Type B pancreatic cell (in vitro differentiated cells): ENCODE data around the gene KCNE3. TPM values are rescaled to one million over a fixed set of nuclear protein-coding genes. Genes with fewer than 3 reads are reported as not detected.
A peak's percentile ranks its signal among the peaks of the same experiment; 100 is the strongest.

Experiments
- DNase-seq: peaks from one replicate; pipeline ENCODE4 v3.0.0; 2021; ENCODE audit warnings: mixed read lengths; ENCODE audit not compliant: unreplicated experiment; ENCODE audit errors: extremely low spot score
- H3K27ac Mint-ChIP-seq: 2 replicates; pipeline ENCODE4 v1.8.0; 2021; ENCODE audit warnings: mild to moderate bottlenecking, mixed read lengths
- H3K27me3 Mint-ChIP-seq: 2 replicates; pipeline ENCODE4 v1.8.0; 2021; ENCODE audit warnings: mixed read lengths
- H3K36me3 Mint-ChIP-seq: 2 replicates; pipeline ENCODE4 v1.8.0; 2021; ENCODE audit warnings: mixed read lengths
- H3K4me1 Mint-ChIP-seq: one replicate; pipeline ENCODE4 v1.8.0; 2021; ENCODE audit warnings: mixed read lengths; ENCODE audit not compliant: unreplicated experiment
- H3K4me3 Mint-ChIP-seq: 2 replicates; pipeline ENCODE4 v1.8.0; 2021; ENCODE audit warnings: mild to moderate bottlenecking, mixed read lengths
- H3K9me3 Mint-ChIP-seq: 2 replicates; pipeline ENCODE4 v1.8.0; 2021; ENCODE audit warnings: mixed read lengths
- CTCF ChIP-seq: fragments of 200-600 bp; sonication (generic); conservative IDR thresholded peaks from 2 replicates; pipeline ENCODE4 v1.5.0; 2021; ENCODE audit warnings: antibody characterized with exemption, mild to moderate bottlenecking
- long read RNA-seq: library from polyadenylated mRNA; unstranded; transcript quantifications from one replicate; pipeline ENCODE4 v2.0.0, GENCODE V29; 2020
- total RNA-seq: library from RNA; stranded (reverse); gene quantifications from 2 replicates; pipeline ENCODE4 v1.2.1, GENCODE V29; 2021; ENCODE audit warnings: low replicate concordance

The KCNE3 gene
- total RNA-seq: 7.3 and 12.5 TPM in 2 replicates
- long read RNA-seq, partial matches to known transcripts: 0 of 5 reads
- long read RNA-seq, other reads (novel, unspliced or antisense): 2 of 5 reads

- peaks cover 44% of the 10 kb centered on the region for H3K27me3 Mint-ChIP-seq
- no peaks in the 10 kb centered on the region for H3K9me3 Mint-ChIP-seq
- DNase-seq: no peak
- TF ChIP-seq CTCF: no peak
- peak within 1 kb of the TSS; percentile 82 for H3K4me3 Mint-ChIP-seq
- H3K36me3 Mint-ChIP-seq: no peaks in the 10 kb centered on the region
- H3K4me1 Mint-ChIP-seq: peaks cover 17% of the 10 kb centered on the region
- H3K27ac Mint-ChIP-seq: peak within 1 kb of the TSS; percentile 10
These were observed at the start of gene KCNE3 for GRCh38 chr11:74466916-74467885. Gene KCNE3 (minus strand): TSS chr11:74467549. CDS start chr11:74457563, 9,986 bp downstream.

GRCh38 chr11:74507582-74507981 is 40.2 kb upstream of the KCNE3 start:
- DNase-seq: no peak
- Mint-ChIP-seq H3K4me1 (no peaks in the 10 kb centered on the region), H3K4me3 (no peak overlapping the region), H3K27me3 (no peaks in the 10 kb centered on the region), H3K36me3 (no peaks in the 10 kb centered on the region), H3K9me3 (no peaks in the 10 kb centered on the region), H3K27ac (no peak overlapping the region)
- no peak for TF ChIP-seq CTCF

- no peak for DNase-seq
- Mint-ChIP-seq H3K27ac (no peak overlapping the region), H3K9me3 (no peaks in the 10 kb centered on the region), H3K27me3 (no peaks in the 10 kb centered on the region), H3K4me3 (no peak overlapping the region), H3K4me1 (no peaks in the 10 kb centered on the region), H3K36me3 (no peaks in the 10 kb centered on the region)
- TF ChIP-seq CTCF: no peak
These were observed 39.5 kb upstream of the KCNE3 start for GRCh38 chr11:74506823-74507222.

GRCh38 chr11:74505911-74506310 is 38.6 kb upstream of the KCNE3 start:
- Mint-ChIP-seq H3K27ac (no peak overlapping the region), H3K9me3 (no peaks in the 10 kb centered on the region), H3K27me3 (no peaks in the 10 kb centered on the region), H3K36me3 (no peaks in the 10 kb centered on the region), H3K4me3 (no peak overlapping the region), H3K4me1 (no peaks in the 10 kb centered on the region)
- DNase-seq: no peak
- no peak for TF ChIP-seq CTCF

GRCh38 chr11:74504100-74504691 is 36.8 kb upstream of the KCNE3 start:
- Mint-ChIP-seq H3K27me3 (no peaks in the 10 kb centered on the region), H3K4me3 (no peak overlapping the region), H3K27ac (no peak overlapping the region), H3K36me3 (no peaks in the 10 kb centered on the region), H3K4me1 (no peaks in the 10 kb centered on the region), H3K9me3 (no peaks in the 10 kb centered on the region)
- no peak for TF ChIP-seq CTCF
- no peak for DNase-seq
